ENCODE measurements around the gene TIAM1.

Gene TIAM1

GRCh38 chr21:31115249-31115648 lies 228.8 kb downstream of the TIAM1 start:
- Histone ChIP-seq H3K36me3 (ENCODE audit: control insufficient read depth in 4 of 4, insufficient read depth in 4 of 4, low read length in 3 of 4) (peaks cover 0 to 3% (median 0%) of the 10 kb centered on the region in 4 experiments), H3K4me1 (ENCODE audit: control extremely low read depth in 1 of 4, control insufficient read depth in 4 of 4, insufficient read depth in 4 of 4, low read length in 3 of 4) (no peaks in the 10 kb centered on the region), H3K27ac (ENCODE audit: insufficient read depth in 1 of 2, low read depth in 1 of 2, low read length in 2 of 2, poor library complexity in 1 of 2, severe bottlenecking in 2 of 2) (no peak overlapping the region), H3K27me3 (replicated peaks in 2 of 5; ENCODE audit: control insufficient read depth in 4 of 5, insufficient read depth in 5 of 5, low read length in 4 of 5) (peaks cover 0 to under 1% (median 0%) of the 10 kb centered on the region in 5 experiments), H3K9me3 (ENCODE audit: control extremely low read depth in 1 of 5, control insufficient read depth in 4 of 5, insufficient read depth in 2 of 5, low read depth in 1 of 5, low read length in 4 of 5) (no peaks in the 10 kb centered on the region), H3K4me3 (ENCODE audit: control insufficient read depth in 1 of 7, extremely low read depth in 1 of 7, insufficient read depth in 4 of 7, low read depth in 2 of 7, low read length in 6 of 7) (no peak overlapping the region)
- no peak for DNase-seq
- CTCF ChIA-PET: no interaction called here
- POLR2A ChIA-PET: no interaction called here
- WGBS (ENCODE audit: insufficient coverage): 81% methylated on average over 8 of the region's 9 CpGs

- H3K4me1 ChIP-seq (ENCODE audit: control extremely low read depth in 1 of 4, control insufficient read depth in 4 of 4, insufficient read depth in 4 of 4, low read length in 3 of 4): peaks cover 2 to 18% (median 9%) of the 10 kb centered on the region in 4 experiments
- H3K4me3 ChIP-seq (ENCODE audit: control insufficient read depth in 1 of 7, extremely low read depth in 1 of 7, insufficient read depth in 4 of 7, low read depth in 2 of 7, low read length in 6 of 7): no peak overlapping the region
- no peak overlapping the region for H3K27ac ChIP-seq (ENCODE audit: insufficient read depth in 1 of 2, low read depth in 1 of 2, low read length in 2 of 2, poor library complexity in 1 of 2, severe bottlenecking in 2 of 2)
- no peak for DNase-seq
- 100% methylated on average over 3 of the region's 6 CpGs for WGBS (ENCODE audit: insufficient coverage)
- no peaks in the 10 kb centered on the region for H3K36me3 ChIP-seq (ENCODE audit: control insufficient read depth in 4 of 4, insufficient read depth in 4 of 4, low read length in 3 of 4)
- H3K9me3 ChIP-seq (ENCODE audit: control extremely low read depth in 1 of 5, control insufficient read depth in 4 of 5, insufficient read depth in 2 of 5, low read depth in 1 of 5, low read length in 4 of 5): no peaks in the 10 kb centered on the region
- ChIA-PET CTCF (interaction anchor here (0.9 to 4.7 kb wide), 7 partner anchors 8 to 69 kb away, joined by 3 to 30 read pairs (median 5); no protein-coding TSS in a partner anchor), POLR2A (no interaction called here)
- H3K27me3 ChIP-seq (replicated peaks in 2 of 5; ENCODE audit: control insufficient read depth in 4 of 5, insufficient read depth in 5 of 5, low read length in 4 of 5): no peaks in the 10 kb centered on the region
Observed at GRCh38 chr21:31111093-31111492, 233.0 kb downstream of the TIAM1 start.

- no peaks in the 10 kb centered on the region for H3K27me3 ChIP-seq (replicated peaks in 2 of 5; ENCODE audit: control insufficient read depth in 4 of 5, insufficient read depth in 5 of 5, low read length in 4 of 5)
- ChIA-PET POLR2A (no interaction called here), CTCF (interaction anchor here (1.5 to 4.7 kb wide), 6 partner anchors 10 to 72 kb away, joined by 5 to 30 read pairs (median 8); no protein-coding TSS in a partner anchor)
- H3K4me3 ChIP-seq (ENCODE audit: control insufficient read depth in 1 of 7, extremely low read depth in 1 of 7, insufficient read depth in 4 of 7, low read depth in 2 of 7, low read length in 6 of 7): no peak overlapping the region
- H3K27ac ChIP-seq (ENCODE audit: insufficient read depth in 1 of 2, low read depth in 1 of 2, low read length in 2 of 2, poor library complexity in 1 of 2, severe bottlenecking in 2 of 2): no peak overlapping the region
- WGBS (ENCODE audit: insufficient coverage): 81% methylated on average over 2 of the region's 4 CpGs
- H3K36me3 ChIP-seq (ENCODE audit: control insufficient read depth in 4 of 4, insufficient read depth in 4 of 4, low read length in 3 of 4): no peaks in the 10 kb centered on the region
- no peak for DNase-seq
- peaks cover 2 to 18% (median 9%) of the 10 kb centered on the region in 4 experiments for H3K4me1 ChIP-seq (ENCODE audit: control extremely low read depth in 1 of 4, control insufficient read depth in 4 of 4, insufficient read depth in 4 of 4, low read length in 3 of 4)
- no peaks in the 10 kb centered on the region for H3K9me3 ChIP-seq (ENCODE audit: control extremely low read depth in 1 of 5, control insufficient read depth in 4 of 5, insufficient read depth in 2 of 5, low read depth in 1 of 5, low read length in 4 of 5)
Observed at GRCh38 chr21:31110430-31110829, 233.6 kb downstream of the TIAM1 start.

- H3K27ac ChIP-seq (ENCODE audit: insufficient read depth in 1 of 2, low read depth in 1 of 2, low read length in 2 of 2, poor library complexity in 1 of 2, severe bottlenecking in 2 of 2): no peak overlapping the region
- ChIA-PET CTCF (interaction anchor here (1.5 to 4.7 kb wide), 5 partner anchors 11 to 473 kb away, joined by 3 to 30 read pairs (median 6); no protein-coding TSS in a partner anchor), POLR2A (no interaction called here)
- peaks cover 2 to 23% (median 9%) of the 10 kb centered on the region in 4 experiments for H3K4me1 ChIP-seq (ENCODE audit: control extremely low read depth in 1 of 4, control insufficient read depth in 4 of 4, insufficient read depth in 4 of 4, low read length in 3 of 4)
- no CpG with 5 or more reads among the region's 1 CpG for WGBS (ENCODE audit: insufficient coverage)
- H3K27me3 ChIP-seq (replicated peaks in 2 of 5; ENCODE audit: control insufficient read depth in 4 of 5, insufficient read depth in 5 of 5, low read length in 4 of 5): no peaks in the 10 kb centered on the region
- no peaks in the 10 kb centered on the region for H3K36me3 ChIP-seq (ENCODE audit: control insufficient read depth in 4 of 4, insufficient read depth in 4 of 4, low read length in 3 of 4)
- peak in 2 of 3 donors; percentile 76 for DNase-seq
- no peak overlapping the region for H3K4me3 ChIP-seq (ENCODE audit: control insufficient read depth in 1 of 7, extremely low read depth in 1 of 7, insufficient read depth in 4 of 7, low read depth in 2 of 7, low read length in 6 of 7)
- peaks cover 0 to 1% (median 0%) of the 10 kb centered on the region in 5 experiments for H3K9me3 ChIP-seq (ENCODE audit: control extremely low read depth in 1 of 5, control insufficient read depth in 4 of 5, insufficient read depth in 2 of 5, low read depth in 1 of 5, low read length in 4 of 5)
Observed at GRCh38 chr21:31107871-31108270, 236.2 kb downstream of the TIAM1 start.

GRCh38 chr21:31107176-31107785 lies 236.8 kb downstream of the TIAM1 start:
- CTCF ChIA-PET: interaction anchor here (1.5 to 4.7 kb wide), 3 partner anchors 70 to 473 kb away, joined by 3 to 30 read pairs (median 4); no protein-coding TSS in a partner anchor
- no peak overlapping the region for H3K27ac ChIP-seq (ENCODE audit: insufficient read depth in 1 of 2, low read depth in 1 of 2, low read length in 2 of 2, poor library complexity in 1 of 2, severe bottlenecking in 2 of 2)
- peaks cover 2 to 23% (median 9%) of the 10 kb centered on the region in 4 experiments for H3K4me1 ChIP-seq (ENCODE audit: control extremely low read depth in 1 of 4, control insufficient read depth in 4 of 4, insufficient read depth in 4 of 4, low read length in 3 of 4)
- POLR2A ChIA-PET: no interaction called here
- H3K36me3 ChIP-seq (ENCODE audit: control insufficient read depth in 4 of 4, insufficient read depth in 4 of 4, low read length in 3 of 4): no peaks in the 10 kb centered on the region
- H3K9me3 ChIP-seq (ENCODE audit: control extremely low read depth in 1 of 5, control insufficient read depth in 4 of 5, insufficient read depth in 2 of 5, low read depth in 1 of 5, low read length in 4 of 5): peaks cover 0 to 1% (median 0%) of the 10 kb centered on the region in 5 experiments
- no peaks in the 10 kb centered on the region for H3K27me3 ChIP-seq (replicated peaks in 2 of 5; ENCODE audit: control insufficient read depth in 4 of 5, insufficient read depth in 5 of 5, low read length in 4 of 5)
- H3K4me3 ChIP-seq (ENCODE audit: control insufficient read depth in 1 of 7, extremely low read depth in 1 of 7, insufficient read depth in 4 of 7, low read depth in 2 of 7, low read length in 6 of 7): no peak overlapping the region
- DNase-seq: no peak
- 97% methylated on average over 4 of the region's 4 CpGs for WGBS (ENCODE audit: insufficient coverage)

GRCh38 chr21:31103571-31104265 lies 240.3 kb downstream of the TIAM1 start:
- H3K4me3 ChIP-seq (ENCODE audit: control insufficient read depth in 1 of 7, extremely low read depth in 1 of 7, insufficient read depth in 4 of 7, low read depth in 2 of 7, low read length in 6 of 7): no peak overlapping the region
- no peak for DNase-seq
- H3K9me3 ChIP-seq (ENCODE audit: control extremely low read depth in 1 of 5, control insufficient read depth in 4 of 5, insufficient read depth in 2 of 5, low read depth in 1 of 5, low read length in 4 of 5): peaks cover 0 to 1% (median 0%) of the 10 kb centered on the region in 5 experiments
- H3K27ac ChIP-seq (ENCODE audit: insufficient read depth in 1 of 2, low read depth in 1 of 2, low read length in 2 of 2, poor library complexity in 1 of 2, severe bottlenecking in 2 of 2): no peak overlapping the region
- ChIA-PET CTCF (interaction anchor here (1.1 to 8.5 kb wide), 4 partner anchors 8 to 477 kb away, joined by 3 to 94 read pairs (median 3); no protein-coding TSS in a partner anchor), POLR2A (no interaction called here)
- H3K36me3 ChIP-seq (ENCODE audit: control insufficient read depth in 4 of 4, insufficient read depth in 4 of 4, low read length in 3 of 4): no peaks in the 10 kb centered on the region
- H3K27me3 ChIP-seq (replicated peaks in 2 of 5; ENCODE audit: control insufficient read depth in 4 of 5, insufficient read depth in 5 of 5, low read length in 4 of 5): no peaks in the 10 kb centered on the region
- WGBS (ENCODE audit: insufficient coverage): 92% methylated on average over 2 of the region's 4 CpGs
- H3K4me1 ChIP-seq (ENCODE audit: control extremely low read depth in 1 of 4, control insufficient read depth in 4 of 4, insufficient read depth in 4 of 4, low read length in 3 of 4): peaks cover 2 to 20% (median 9%) of the 10 kb centered on the region in 4 experiments

- Histone ChIP-seq H3K27me3 (replicated peaks in 2 of 5; ENCODE audit: control insufficient read depth in 4 of 5, insufficient read depth in 5 of 5, low read length in 4 of 5) (no peaks in the 10 kb centered on the region), H3K4me3 (ENCODE audit: control insufficient read depth in 1 of 7, extremely low read depth in 1 of 7, insufficient read depth in 4 of 7, low read depth in 2 of 7, low read length in 6 of 7) (no peak overlapping the region), H3K4me1 (ENCODE audit: control extremely low read depth in 1 of 4, control insufficient read depth in 4 of 4, insufficient read depth in 4 of 4, low read length in 3 of 4) (peaks cover 2 to 17% (median 7%) of the 10 kb centered on the region in 4 experiments), H3K36me3 (ENCODE audit: control insufficient read depth in 4 of 4, insufficient read depth in 4 of 4, low read length in 3 of 4) (no peaks in the 10 kb centered on the region), H3K9me3 (ENCODE audit: control extremely low read depth in 1 of 5, control insufficient read depth in 4 of 5, insufficient read depth in 2 of 5, low read depth in 1 of 5, low read length in 4 of 5) (peaks cover 0 to 1% (median 0%) of the 10 kb centered on the region in 5 experiments), H3K27ac (ENCODE audit: insufficient read depth in 1 of 2, low read depth in 1 of 2, low read length in 2 of 2, poor library complexity in 1 of 2, severe bottlenecking in 2 of 2) (no peak overlapping the region)
- POLR2A ChIA-PET: no interaction called here
- DNase-seq: no peak
- CTCF ChIA-PET: interaction anchor here (0.9 to 8.5 kb wide), 4 partner anchors 8 to 79 kb away, joined by 3 to 94 read pairs (median 4); no protein-coding TSS in a partner anchor
- 60% methylated on average over 2 of the region's 3 CpGs for WGBS (ENCODE audit: insufficient coverage)
Observed at GRCh38 chr21:31103163-31103562, 240.9 kb downstream of the TIAM1 start.

All from common myeloid progenitor, CD34-positive (primary cell).